Tibial nerve (tissue), 4 donors: ENCODE results near the gene PTX4.

Experiments used
- EP300 ChIP-seq, 2 donors: sonication (generic); formaldehyde crosslinking; IDR thresholded peaks; one replicate each; pipeline ENCODE4 v1.6.1; 2017; ENCODE audit warnings: antibody characterized with exemption in 2 of 2, mild to moderate bottlenecking in 1 of 2
- POLR2A ChIP-seq, 2 donors: fragments of 450-650 bp; IDR thresholded peaks; one replicate each; pipeline ENCODE4 v1.6.1; 2017; ENCODE audit warnings: antibody characterized with exemption in 2 of 2, mild to moderate bottlenecking in 2 of 2, moderate library complexity in 2 of 2
- TF ChIP-seq, protein P1 (sequence below), 5 experiments: fragments of 200-600 bp in 3 of 5; fragments of 450-650 bp in 2 of 5; sonication (generic) in 3 of 5; IDR thresholded peaks; one replicate each; pipeline ENCODE4 v1.5.1; 2016 to 2019; ENCODE audit warnings: antibody characterized with exemption in 5 of 5, mild to moderate bottlenecking in 3 of 5, moderate library complexity in 2 of 5

DNA sequence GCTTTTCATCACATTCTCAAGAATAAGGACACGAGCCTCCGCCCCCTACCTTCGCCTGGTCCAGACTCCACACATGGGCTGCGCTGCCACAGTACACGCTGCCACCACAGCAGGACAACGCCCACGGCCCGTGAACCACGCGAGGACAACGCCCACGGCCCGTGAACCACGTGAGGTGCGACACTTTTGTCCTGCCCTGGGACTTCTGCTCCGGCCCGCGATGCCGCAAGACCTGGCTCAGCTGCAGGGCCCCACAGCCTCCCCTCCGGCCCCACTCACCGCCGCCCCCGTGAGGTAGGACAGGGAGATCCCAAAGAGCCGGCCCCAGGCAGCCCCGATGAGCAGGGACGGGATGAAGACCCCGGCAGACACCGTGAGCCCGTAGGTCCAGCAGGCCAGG lies 38.5 kb downstream of the PTX4 start:
- TF ChIP-seq, protein P1, sequence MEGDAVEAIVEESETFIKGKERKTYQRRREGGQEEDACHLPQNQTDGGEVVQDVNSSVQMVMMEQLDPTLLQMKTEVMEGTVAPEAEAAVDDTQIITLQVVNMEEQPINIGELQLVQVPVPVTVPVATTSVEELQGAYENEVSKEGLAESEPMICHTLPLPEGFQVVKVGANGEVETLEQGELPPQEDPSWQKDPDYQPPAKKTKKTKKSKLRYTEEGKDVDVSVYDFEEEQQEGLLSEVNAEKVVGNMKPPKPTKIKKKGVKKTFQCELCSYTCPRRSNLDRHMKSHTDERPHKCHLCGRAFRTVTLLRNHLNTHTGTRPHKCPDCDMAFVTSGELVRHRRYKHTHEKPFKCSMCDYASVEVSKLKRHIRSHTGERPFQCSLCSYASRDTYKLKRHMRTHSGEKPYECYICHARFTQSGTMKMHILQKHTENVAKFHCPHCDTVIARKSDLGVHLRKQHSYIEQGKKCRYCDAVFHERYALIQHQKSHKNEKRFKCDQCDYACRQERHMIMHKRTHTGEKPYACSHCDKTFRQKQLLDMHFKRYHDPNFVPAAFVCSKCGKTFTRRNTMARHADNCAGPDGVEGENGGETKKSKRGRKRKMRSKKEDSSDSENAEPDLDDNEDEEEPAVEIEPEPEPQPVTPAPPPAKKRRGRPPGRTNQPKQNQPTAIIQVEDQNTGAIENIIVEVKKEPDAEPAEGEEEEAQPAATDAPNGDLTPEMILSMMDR (IDR thresholded peaks at IDR 0.05): no peak
- no peak for TF ChIP-seq POLR2A (IDR thresholded peaks at IDR 0.05)
- no peak for TF ChIP-seq EP300 (IDR thresholded peaks at IDR 0.05)
